Loucy (cell line): ENCODE results near the gene UBAC2.

ENCODE experiments used
- H2AFZ ChIP-seq: fragments of 200-600 bp; sonication (generic); 2 replicates; pipeline ENCODE4 v1.6.0; 2016; ENCODE audit warnings: antibody characterized with exemption, mild to moderate bottlenecking, low read length, moderate library complexity
- H3F3A ChIP-seq: fragments of 200-600 bp; 2 replicates; pipeline ENCODE4 v1.6.0; 2016; ENCODE audit warnings: antibody characterized with exemption, low read depth, mild to moderate bottlenecking
- H3K27me3 ChIP-seq: fragments of 200-600 bp; sonication (generic); 2 replicates; pipeline ENCODE4 v1.6.1; 2014; ENCODE audit warnings: low read length, mild to moderate bottlenecking; ENCODE audit not compliant: insufficient read depth, poor library complexity, severe bottlenecking
- H3K36me3 ChIP-seq: fragments of 200-600 bp; sonication (generic); 2 replicates; pipeline ENCODE4 v1.6.1; 2016; ENCODE audit warnings: low read length; ENCODE audit not compliant: insufficient read depth
- H3K4me1 ChIP-seq: fragments of 200-600 bp; sonication (generic); 2 replicates; pipeline ENCODE4 v1.5.1; 2014; ENCODE audit warnings: low read length, mild to moderate bottlenecking; ENCODE audit not compliant: insufficient read depth, poor library complexity, severe bottlenecking
- H3K4me2 ChIP-seq: fragments of 200-600 bp; sonication (generic); 2 replicates; pipeline ENCODE4 v1.6.0; 2014; ENCODE audit warnings: antibody characterized with exemption, low read length, low read depth, mild to moderate bottlenecking; ENCODE audit not compliant: poor library complexity, severe bottlenecking
- H3K4me3 ChIP-seq: fragments of 200-600 bp; sonication (generic); 2 replicates; pipeline ENCODE4 v1.5.1; 2014; ENCODE audit warnings: low read length, mild to moderate bottlenecking, mixed read lengths; ENCODE audit not compliant: poor library complexity, severe bottlenecking
- H3K79me2 ChIP-seq: fragments of 200-600 bp; sonication (generic); 2 replicates; pipeline ENCODE4 v1.6.1; 2014; ENCODE audit warnings: low read length; ENCODE audit not compliant: insufficient read depth
- H3K9ac ChIP-seq: fragments of 200-600 bp; sonication (generic); 2 replicates; pipeline ENCODE4 v1.6.0; 2014; ENCODE audit warnings: mild to moderate bottlenecking, low read depth, low read length, moderate library complexity; ENCODE audit not compliant: poor library complexity, severe bottlenecking
- H3K9me2 ChIP-seq: fragments of 200-600 bp; sonication (generic); replicated peaks from 2 replicates; pipeline ENCODE4 v1.6.1; 2016; ENCODE audit warnings: low read depth, low read length, mixed read lengths
- H3K9me3 ChIP-seq: fragments of 200-600 bp; sonication (generic); 2 replicates; pipeline ENCODE4 v1.6.1; 2014; ENCODE audit warnings: mild to moderate bottlenecking, antibody characterized with exemption, low read length, low read depth; ENCODE audit not compliant: insufficient read depth
- H4K20me1 ChIP-seq: fragments of 200-600 bp; sonication (generic); 2 replicates; pipeline ENCODE4 v1.6.0; 2014; ENCODE audit warnings: antibody characterized with exemption, low read length, mild to moderate bottlenecking; ENCODE audit not compliant: insufficient read depth, poor library complexity, severe bottlenecking
- CTCF ChIP-seq: fragments of 200-600 bp; sonication (generic); conservative IDR thresholded peaks from 2 replicates; pipeline ENCODE4 v1.5.1; 2014; ENCODE audit warnings: mild to moderate bottlenecking, antibody characterized with exemption, low read length
- EZH2phosphoT487 ChIP-seq: fragments of 200-600 bp; IDR thresholded peaks from 2 replicates; pipeline ENCODE4 v1.6.1; 2018; ENCODE audit warnings: antibody characterized with exemption, mild to moderate bottlenecking, moderate library complexity, borderline replicate concordance

The UBAC2 gene

DNA sequence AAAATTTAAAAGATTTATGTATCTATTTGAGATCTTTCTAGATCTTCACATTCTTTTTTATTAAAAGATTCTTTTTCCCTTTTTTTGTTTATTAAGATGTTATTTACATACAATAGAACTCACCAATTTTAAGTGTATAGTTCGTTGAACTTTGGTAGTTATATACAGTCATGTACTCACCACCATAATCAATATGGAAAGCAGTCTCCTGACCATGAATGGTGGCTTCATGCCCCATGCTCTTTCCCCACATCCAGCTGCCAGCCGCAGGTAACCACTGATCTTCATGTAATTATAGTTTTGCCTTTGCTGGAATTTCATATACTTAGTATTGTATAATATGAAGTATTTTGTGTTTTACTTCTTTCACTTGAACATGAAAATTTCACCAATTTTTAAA, 127.1 kb downstream of the UBAC2 start:
- peaks cover 44% of the 10 kb centered on the region; the same call in 1 of the 2 replicates for H3K36me3 ChIP-seq
- TF ChIP-seq CTCF (no peak), EZH2phosphoT487 (no peak)

GRCh38 chr13:99329477-99329876, 128.8 kb downstream of the UBAC2 start:
- Histone ChIP-seq H3K4me1 (peaks cover 15% of the 10 kb centered on the region), H3K9me3 (no peaks in the 10 kb centered on the region), H3K36me3 (peaks cover 28% of the 10 kb centered on the region; the same call in 1 of the 2 replicates), H3K27me3 (no peaks in the 10 kb centered on the region), H3K9ac (no peak overlapping the region), H2AFZ (no peak overlapping the region), H3K9me2 (no peaks in the 10 kb centered on the region), H3K79me2 (no peaks in the 10 kb centered on the region), H3K4me3 (no peak overlapping the region), H3F3A (no peaks in the 10 kb centered on the region), H3K4me2 (no peak overlapping the region), H4K20me1 (no peaks in the 10 kb centered on the region)
- TF ChIP-seq CTCF (no peak), EZH2phosphoT487 (no peak)

More for the DNA sequence above, 127.1 kb downstream of the UBAC2 start:
- H2AFZ ChIP-seq: no peak overlapping the region
- H3K4me2 ChIP-seq: no peak overlapping the region
- no peak overlapping the region for H3K4me3 ChIP-seq
- no peaks in the 10 kb centered on the region for H3F3A ChIP-seq
- no peak overlapping the region for H3K9ac ChIP-seq
- H3K79me2 ChIP-seq: no peaks in the 10 kb centered on the region
- H3K9me2 ChIP-seq: no peaks in the 10 kb centered on the region
- no peaks in the 10 kb centered on the region for H3K27me3 ChIP-seq
- H3K9me3 ChIP-seq: no peaks in the 10 kb centered on the region
- H4K20me1 ChIP-seq: no peaks in the 10 kb centered on the region
- H3K4me1 ChIP-seq: peaks cover 15% of the 10 kb centered on the region

DNA sequence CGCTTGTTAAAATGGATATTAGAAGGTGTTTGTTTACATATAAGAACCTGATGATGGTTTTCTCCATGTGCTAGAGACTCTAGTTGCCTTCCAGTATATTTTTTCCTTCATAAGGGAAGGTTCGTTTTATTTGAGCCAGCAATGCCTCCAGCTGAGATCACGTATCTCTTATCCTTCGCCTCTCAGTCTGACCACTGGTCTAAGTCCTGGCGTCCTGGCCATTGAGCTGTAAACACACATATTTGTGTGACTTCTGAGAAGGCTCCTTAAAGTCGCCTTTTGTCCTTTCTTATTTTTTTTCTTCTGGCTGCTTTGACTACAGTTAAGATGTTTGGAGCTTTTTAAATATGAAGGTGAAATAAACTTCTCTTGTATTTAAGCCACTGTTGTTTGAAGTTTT, 130.3 kb downstream of the UBAC2 start:
- no peak overlapping the region for H3K4me3 ChIP-seq
- no peak overlapping the region for H3K9ac ChIP-seq
- H3K79me2 ChIP-seq: no peaks in the 10 kb centered on the region
- peaks cover 24% of the 10 kb centered on the region; the same call in 1 of the 2 replicates for H3K36me3 ChIP-seq
- H3K27me3 ChIP-seq: no peaks in the 10 kb centered on the region
- TF ChIP-seq EZH2phosphoT487 (no peak), CTCF (no peak)
- no peak overlapping the region for H2AFZ ChIP-seq
- H3F3A ChIP-seq: no peaks in the 10 kb centered on the region
- H4K20me1 ChIP-seq: no peaks in the 10 kb centered on the region
- H3K4me1 ChIP-seq: peaks cover 18% of the 10 kb centered on the region
- H3K4me2 ChIP-seq: no peak overlapping the region
- H3K9me2 ChIP-seq: no peaks in the 10 kb centered on the region
- no peaks in the 10 kb centered on the region for H3K9me3 ChIP-seq
